ENCODE data around the gene PKD2L1. TPM values are rescaled to one million over a fixed set of nuclear protein-coding genes. Genes with fewer than 3 reads are reported as not detected.

Gene PKD2L1
- polyA plus RNA-seq, 1 experiment: not detected

DNA sequence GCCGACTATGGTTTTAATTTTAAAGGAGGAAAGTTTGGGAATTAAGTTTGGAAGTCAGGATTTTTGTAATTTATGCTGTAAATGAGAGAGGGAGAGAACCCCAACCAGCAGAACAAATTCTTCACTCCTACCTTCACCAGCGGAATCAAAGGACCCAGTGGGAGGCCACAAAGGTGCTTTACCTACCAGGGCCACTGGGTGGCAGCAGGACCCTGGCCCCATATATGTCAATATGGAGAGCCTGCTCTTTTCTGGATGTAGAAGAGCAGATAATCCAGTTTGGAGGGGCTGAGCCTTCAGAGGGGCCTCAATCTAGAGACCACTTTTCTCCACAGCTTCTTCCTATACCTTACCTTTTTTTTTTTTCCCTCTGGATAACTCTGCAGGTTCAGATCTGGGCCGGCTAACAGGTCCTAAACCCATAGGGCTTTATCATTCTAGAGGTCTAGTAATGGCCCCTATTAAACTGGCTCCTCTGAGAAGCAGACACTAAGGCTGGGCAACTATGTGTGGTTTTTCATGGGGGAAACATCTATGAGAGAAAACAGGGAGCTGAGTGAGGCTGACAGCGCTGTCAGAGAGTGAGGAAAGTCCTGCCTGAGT, 8.5 kb upstream of the PKD2L1 start:
- TF ChIP-seq, protein P1, sequence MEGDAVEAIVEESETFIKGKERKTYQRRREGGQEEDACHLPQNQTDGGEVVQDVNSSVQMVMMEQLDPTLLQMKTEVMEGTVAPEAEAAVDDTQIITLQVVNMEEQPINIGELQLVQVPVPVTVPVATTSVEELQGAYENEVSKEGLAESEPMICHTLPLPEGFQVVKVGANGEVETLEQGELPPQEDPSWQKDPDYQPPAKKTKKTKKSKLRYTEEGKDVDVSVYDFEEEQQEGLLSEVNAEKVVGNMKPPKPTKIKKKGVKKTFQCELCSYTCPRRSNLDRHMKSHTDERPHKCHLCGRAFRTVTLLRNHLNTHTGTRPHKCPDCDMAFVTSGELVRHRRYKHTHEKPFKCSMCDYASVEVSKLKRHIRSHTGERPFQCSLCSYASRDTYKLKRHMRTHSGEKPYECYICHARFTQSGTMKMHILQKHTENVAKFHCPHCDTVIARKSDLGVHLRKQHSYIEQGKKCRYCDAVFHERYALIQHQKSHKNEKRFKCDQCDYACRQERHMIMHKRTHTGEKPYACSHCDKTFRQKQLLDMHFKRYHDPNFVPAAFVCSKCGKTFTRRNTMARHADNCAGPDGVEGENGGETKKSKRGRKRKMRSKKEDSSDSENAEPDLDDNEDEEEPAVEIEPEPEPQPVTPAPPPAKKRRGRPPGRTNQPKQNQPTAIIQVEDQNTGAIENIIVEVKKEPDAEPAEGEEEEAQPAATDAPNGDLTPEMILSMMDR (IDR thresholded peaks at IDR 0.05; ENCODE audit: insufficient read depth, low read depth, low read length): peak; percentile 93
- Histone ChIP-seq H3K36me3 (ENCODE audit: control insufficient read depth, insufficient read depth, low read length) (no peaks in the 10 kb centered on the region), H3K4me3 (ENCODE audit: low read depth, low read length) (no peak overlapping the region), H3K27me3 (ENCODE audit: control insufficient read depth, insufficient read depth, low read length) (peaks cover 8% of the 10 kb centered on the region)
- ChIA-PET POLR2A (no interaction called here), CTCF (interaction anchor here (0.9 to 16.7 kb wide), 15 partner anchors 9 to 540 kb away, joined by 3 to 249 read pairs (median 4); partner anchors contain the start of genes HIF1AN, SCD and SEC31B)
- no peak for DNase-seq (ENCODE audit: low read depth)

DNA sequence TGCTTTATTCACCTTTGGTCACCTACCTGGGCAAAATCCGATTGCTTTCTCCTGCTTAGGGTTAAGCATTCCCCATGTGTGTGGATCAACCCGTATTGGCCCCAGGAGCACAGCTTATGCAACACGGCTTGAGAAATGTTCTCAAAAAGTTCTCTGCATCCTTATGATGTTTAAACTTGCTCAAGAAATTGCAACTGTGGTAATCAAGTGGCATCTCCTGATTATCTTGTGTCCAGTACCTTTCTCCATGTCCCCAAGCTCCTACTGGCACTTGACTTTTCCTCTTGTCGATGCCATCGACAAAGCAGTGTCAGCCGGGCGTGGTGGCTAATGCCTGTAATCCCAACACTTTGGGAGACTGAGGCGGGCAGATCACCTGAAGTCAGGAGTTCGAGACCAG, 4.7 kb upstream of the PKD2L1 start:
- no peak overlapping the region for H3K4me3 ChIP-seq (ENCODE audit: low read depth, low read length)
- ChIA-PET CTCF (interaction anchor here (0.7 to 16.7 kb wide), 5 partner anchors 10 to 176 kb away, joined by 3 to 249 read pairs (median 5); partner anchors contain the start of gene SEC31B), POLR2A (no interaction called here)
- DNase-seq (ENCODE audit: low read depth): no peak
- TF ChIP-seq, protein P1 (IDR thresholded peaks at IDR 0.05; ENCODE audit: insufficient read depth, low read depth, low read length): no peak
- no peaks in the 10 kb centered on the region for H3K36me3 ChIP-seq (ENCODE audit: control insufficient read depth, insufficient read depth, low read length)
- peaks cover 30% of the 10 kb centered on the region for H3K27me3 ChIP-seq (ENCODE audit: control insufficient read depth, insufficient read depth, low read length)

DNA sequence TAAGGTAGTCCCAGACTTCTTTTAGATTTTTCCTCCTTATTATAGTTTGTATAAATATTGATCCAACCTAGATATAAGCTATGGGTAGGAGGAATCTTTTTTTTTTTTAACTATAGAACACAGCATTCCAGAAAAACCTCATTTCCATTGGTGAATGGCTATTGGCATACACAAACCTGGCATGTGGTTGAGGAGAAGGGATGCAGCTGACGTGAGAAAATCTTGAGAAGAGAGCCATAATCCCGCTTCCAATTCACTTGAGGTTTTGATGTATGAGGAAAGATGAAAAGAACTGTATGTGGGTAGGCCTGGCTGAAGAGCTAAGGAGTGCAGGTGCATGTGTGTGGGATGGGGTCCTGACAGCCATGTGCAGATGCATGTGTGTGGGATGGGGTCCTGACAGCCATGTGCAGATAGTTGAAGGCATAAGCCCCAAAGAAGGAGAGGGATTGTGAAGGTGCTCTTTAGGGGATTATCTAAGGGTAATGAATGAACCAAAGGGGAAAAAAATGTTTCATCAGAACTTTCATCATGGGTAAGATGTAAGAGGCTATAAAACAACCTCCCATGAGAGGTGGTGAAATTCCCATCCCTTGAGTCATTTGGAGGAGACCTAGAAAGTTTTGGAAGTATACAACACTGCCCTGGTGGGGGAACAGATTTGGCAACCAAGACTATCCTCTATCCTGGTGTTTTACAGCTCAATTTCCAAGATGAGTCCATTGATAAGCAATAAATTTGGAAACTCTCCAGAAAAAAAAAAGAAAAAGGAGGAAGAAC, 3.8 kb upstream of the PKD2L1 start:
- H3K27me3 ChIP-seq (ENCODE audit: control insufficient read depth, insufficient read depth, low read length): peaks cover 33% of the 10 kb centered on the region
- DNase-seq (ENCODE audit: low read depth): no peak
- TF ChIP-seq, protein P1 (IDR thresholded peaks at IDR 0.05; ENCODE audit: insufficient read depth, low read depth, low read length): no peak
- H3K4me3 ChIP-seq (ENCODE audit: low read depth, low read length): no peak overlapping the region
- no peaks in the 10 kb centered on the region for H3K36me3 ChIP-seq (ENCODE audit: control insufficient read depth, insufficient read depth, low read length)
- ChIA-PET POLR2A (no interaction called here), CTCF (interaction anchor here (0.9 to 16.7 kb wide), 4 partner anchors 10 to 177 kb away, joined by 3 to 249 read pairs (median 120); partner anchors contain the start of gene SEC31B)

DNA sequence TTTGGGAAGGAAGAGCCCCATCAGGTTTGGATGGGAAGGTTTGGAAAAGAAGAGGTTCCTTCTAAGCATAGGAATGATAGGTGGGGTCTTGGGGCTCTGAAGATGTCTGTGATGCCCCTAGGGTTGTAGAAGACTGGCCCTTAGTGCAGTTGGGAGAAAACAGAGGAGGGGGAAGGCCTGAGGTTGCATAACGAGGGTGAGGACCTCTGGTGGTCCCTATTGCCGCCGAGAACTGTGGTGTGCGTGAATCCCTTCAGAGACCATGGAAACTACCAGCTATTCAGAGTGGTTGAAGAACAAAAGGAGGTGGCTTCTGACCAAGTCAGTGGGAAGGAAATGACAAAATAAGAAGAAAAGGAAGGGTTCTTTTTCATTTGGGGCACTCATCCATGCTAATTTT, 3.1 kb upstream of the PKD2L1 start:
- ChIA-PET POLR2A (no interaction called here), CTCF (interaction anchor here (0.7 to 15.9 kb wide), 3 partner anchors 99 to 417 kb away, joined by 3 to 235 read pairs (median 3); no protein-coding TSS in a partner anchor)
- H3K36me3 ChIP-seq (ENCODE audit: control insufficient read depth, insufficient read depth, low read length): no peaks in the 10 kb centered on the region
- no peak overlapping the region for H3K4me3 ChIP-seq (ENCODE audit: low read depth, low read length)
- TF ChIP-seq, protein P1 (IDR thresholded peaks at IDR 0.05; ENCODE audit: insufficient read depth, low read depth, low read length): no peak
- peaks cover 32% of the 10 kb centered on the region for H3K27me3 ChIP-seq (ENCODE audit: control insufficient read depth, insufficient read depth, low read length)
- DNase-seq (ENCODE audit: low read depth): no peak

DNA sequence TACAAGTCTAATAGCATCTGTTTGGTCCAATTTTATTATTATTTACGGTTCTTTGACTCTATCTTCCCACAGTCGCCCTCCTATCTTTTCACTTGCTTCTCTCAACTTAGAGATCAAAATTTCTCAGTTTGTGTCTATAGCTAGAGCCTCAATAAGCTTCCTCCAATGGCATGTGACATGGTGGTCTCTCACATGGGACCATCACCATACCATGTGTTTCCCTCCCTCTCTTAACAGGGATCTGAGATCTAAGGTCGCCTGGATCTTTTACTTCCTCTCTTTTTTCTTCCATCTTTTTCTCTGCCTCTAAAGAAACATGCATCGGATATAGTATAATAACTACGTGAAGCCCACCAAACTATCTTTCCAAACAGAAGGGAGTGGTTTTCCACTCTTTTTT, 1.8 kb downstream of the PKD2L1 start:
- Histone ChIP-seq H3K27me3 (ENCODE audit: control insufficient read depth, insufficient read depth, low read length) (peaks cover 30% of the 10 kb centered on the region), H3K4me3 (ENCODE audit: low read depth, low read length) (no peak overlapping the region), H3K36me3 (ENCODE audit: control insufficient read depth, insufficient read depth, low read length) (no peaks in the 10 kb centered on the region)
- ChIA-PET POLR2A (no interaction called here), CTCF (interaction anchor here (1.1 to 1.4 kb wide), 3 partner anchors 11 to 191 kb away, joined by 3 read pairs; no protein-coding TSS in a partner anchor)
- no peak for DNase-seq (ENCODE audit: low read depth)
- TF ChIP-seq, protein P1 (IDR thresholded peaks at IDR 0.05; ENCODE audit: insufficient read depth, low read depth, low read length): no peak
